Ishikawa (cell line): ENCODE measurements around the gene PDCD1LG2.

Experiments
- CEBPB ChIP-seq: IDR thresholded peaks from 2 replicates; pipeline ENCODE4 v1.6.1; 2012
- CREB1 ChIP-seq: IDR thresholded peaks from 2 replicates; pipeline ENCODE4 v1.6.1; 2012; ENCODE audit warnings: low read depth
- EGR1 ChIP-seq: IDR thresholded peaks from 2 replicates; pipeline ENCODE4 v1.6.1; 2012
- EP300 ChIP-seq: IDR thresholded peaks from 2 replicates; pipeline ENCODE4 v1.6.1; 2012; ENCODE audit warnings: borderline replicate concordance
- FOXM1 ChIP-seq: IDR thresholded peaks from 2 replicates; pipeline ENCODE4 v1.6.1; 2012; ENCODE audit warnings: low read depth, borderline replicate concordance
- MAX ChIP-seq: IDR thresholded peaks from 2 replicates; pipeline ENCODE4 v1.6.1; 2012
- NFIC ChIP-seq: IDR thresholded peaks from 2 replicates; pipeline ENCODE4 v1.6.1; 2012
- RAD21 ChIP-seq: IDR thresholded peaks from 2 replicates; pipeline ENCODE4 v1.6.1; 2012; ENCODE audit warnings: low read depth
- TAF1 ChIP-seq: IDR thresholded peaks from 2 replicates; pipeline ENCODE4 v1.6.1; 2012; ENCODE audit warnings: low read depth, mild to moderate bottlenecking
- TCF12 ChIP-seq: IDR thresholded peaks from 2 replicates; pipeline ENCODE4 v1.6.1; 2012; ENCODE audit warnings: low read depth
- TEAD4 ChIP-seq: IDR thresholded peaks from 2 replicates; pipeline ENCODE4 v1.6.1; 2012
- YY1 ChIP-seq: IDR thresholded peaks from 2 replicates; pipeline ENCODE4 v1.6.1; 2012; ENCODE audit warnings: low read depth
- ZBTB7A ChIP-seq: IDR thresholded peaks from 2 replicates; pipeline ENCODE4 v1.6.1; 2012; ENCODE audit warnings: low read depth
- TF ChIP-seq, protein P1 (sequence below): IDR thresholded peaks from 2 replicates; pipeline ENCODE4 v1.6.1; 2012; ENCODE audit warnings: low read depth, mild to moderate bottlenecking
- TF ChIP-seq, protein P2 (sequence below): IDR thresholded peaks from 2 replicates; pipeline ENCODE4 v1.6.1; 2012

Gene PDCD1LG2

DNA sequence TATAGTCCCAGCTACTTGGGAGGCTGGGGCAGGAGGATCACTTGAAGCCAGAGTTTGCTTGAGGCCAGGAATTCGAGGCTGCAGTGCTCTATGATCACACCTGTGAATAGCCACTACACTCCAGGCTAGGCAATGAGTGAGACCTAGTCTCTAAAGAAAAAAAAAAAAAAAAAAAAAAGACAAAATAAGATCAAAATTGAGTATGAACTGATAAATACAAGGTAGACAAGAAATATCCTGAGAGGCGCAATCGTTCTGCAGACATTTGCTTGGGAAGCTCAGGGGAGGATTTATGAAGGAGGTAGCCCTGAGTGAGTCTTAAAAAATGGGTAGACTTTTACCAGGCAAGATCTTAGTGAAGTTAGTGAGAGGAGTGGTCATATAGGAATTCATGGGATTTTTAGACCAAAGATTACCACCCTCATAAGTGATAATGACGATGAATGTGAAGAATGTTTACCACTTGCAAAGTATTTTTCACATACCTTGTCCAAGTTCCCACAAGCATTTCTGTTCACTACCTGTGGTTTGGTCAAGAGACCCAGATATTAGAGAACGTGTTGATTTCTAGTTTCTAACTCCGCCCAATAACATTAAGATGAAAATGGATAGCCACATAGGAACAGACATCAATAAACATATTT is 4.4 kb downstream of the PDCD1LG2 start:
- TF ChIP-seq FOXM1 (no peak), NFIC (no peak), TEAD4 (no peak), ZBTB7A (no peak)
- TF ChIP-seq, protein P1, sequence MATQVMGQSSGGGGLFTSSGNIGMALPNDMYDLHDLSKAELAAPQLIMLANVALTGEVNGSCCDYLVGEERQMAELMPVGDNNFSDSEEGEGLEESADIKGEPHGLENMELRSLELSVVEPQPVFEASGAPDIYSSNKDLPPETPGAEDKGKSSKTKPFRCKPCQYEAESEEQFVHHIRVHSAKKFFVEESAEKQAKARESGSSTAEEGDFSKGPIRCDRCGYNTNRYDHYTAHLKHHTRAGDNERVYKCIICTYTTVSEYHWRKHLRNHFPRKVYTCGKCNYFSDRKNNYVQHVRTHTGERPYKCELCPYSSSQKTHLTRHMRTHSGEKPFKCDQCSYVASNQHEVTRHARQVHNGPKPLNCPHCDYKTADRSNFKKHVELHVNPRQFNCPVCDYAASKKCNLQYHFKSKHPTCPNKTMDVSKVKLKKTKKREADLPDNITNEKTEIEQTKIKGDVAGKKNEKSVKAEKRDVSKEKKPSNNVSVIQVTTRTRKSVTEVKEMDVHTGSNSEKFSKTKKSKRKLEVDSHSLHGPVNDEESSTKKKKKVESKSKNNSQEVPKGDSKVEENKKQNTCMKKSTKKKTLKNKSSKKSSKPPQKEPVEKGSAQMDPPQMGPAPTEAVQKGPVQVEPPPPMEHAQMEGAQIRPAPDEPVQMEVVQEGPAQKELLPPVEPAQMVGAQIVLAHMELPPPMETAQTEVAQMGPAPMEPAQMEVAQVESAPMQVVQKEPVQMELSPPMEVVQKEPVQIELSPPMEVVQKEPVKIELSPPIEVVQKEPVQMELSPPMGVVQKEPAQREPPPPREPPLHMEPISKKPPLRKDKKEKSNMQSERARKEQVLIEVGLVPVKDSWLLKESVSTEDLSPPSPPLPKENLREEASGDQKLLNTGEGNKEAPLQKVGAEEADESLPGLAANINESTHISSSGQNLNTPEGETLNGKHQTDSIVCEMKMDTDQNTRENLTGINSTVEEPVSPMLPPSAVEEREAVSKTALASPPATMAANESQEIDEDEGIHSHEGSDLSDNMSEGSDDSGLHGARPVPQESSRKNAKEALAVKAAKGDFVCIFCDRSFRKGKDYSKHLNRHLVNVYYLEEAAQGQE: no peak

GRCh38 chr9:5515261-5515650 is 4.9 kb downstream of the PDCD1LG2 start:
- TF ChIP-seq CREB1: no peak
- no peak for TF ChIP-seq MAX
- no peak for TF ChIP-seq ZBTB7A
- no peak for TF ChIP-seq YY1
- TF ChIP-seq, protein P1: no peak
- no peak for TF ChIP-seq EP300
- TF ChIP-seq NFIC: no peak
- TF ChIP-seq RAD21: no peak
- no peak for TF ChIP-seq TEAD4
- no peak for TF ChIP-seq TCF12
- no peak for TF ChIP-seq EGR1
- TF ChIP-seq FOXM1: no peak
- TF ChIP-seq CEBPB: no peak
- no peak for TF ChIP-seq TAF1
- TF ChIP-seq, protein P2, sequence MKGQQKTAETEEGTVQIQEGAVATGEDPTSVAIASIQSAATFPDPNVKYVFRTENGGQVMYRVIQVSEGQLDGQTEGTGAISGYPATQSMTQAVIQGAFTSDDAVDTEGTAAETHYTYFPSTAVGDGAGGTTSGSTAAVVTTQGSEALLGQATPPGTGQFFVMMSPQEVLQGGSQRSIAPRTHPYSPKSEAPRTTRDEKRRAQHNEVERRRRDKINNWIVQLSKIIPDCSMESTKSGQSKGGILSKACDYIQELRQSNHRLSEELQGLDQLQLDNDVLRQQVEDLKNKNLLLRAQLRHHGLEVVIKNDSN: no peak

GRCh38 chr9:5516453-5517220 is 6.3 kb downstream of the PDCD1LG2 start:
- TF ChIP-seq, protein P2: no peak
- TF ChIP-seq EGR1 (no peak), TCF12 (no peak), ZBTB7A (no peak), EP300 (no peak), CREB1 (no peak), TAF1 (no peak), RAD21 (no peak), TEAD4 (no peak), CEBPB (no peak), MAX (no peak), YY1 (no peak), NFIC (no peak), FOXM1 (no peak)
- TF ChIP-seq, protein P1: no peak

DNA sequence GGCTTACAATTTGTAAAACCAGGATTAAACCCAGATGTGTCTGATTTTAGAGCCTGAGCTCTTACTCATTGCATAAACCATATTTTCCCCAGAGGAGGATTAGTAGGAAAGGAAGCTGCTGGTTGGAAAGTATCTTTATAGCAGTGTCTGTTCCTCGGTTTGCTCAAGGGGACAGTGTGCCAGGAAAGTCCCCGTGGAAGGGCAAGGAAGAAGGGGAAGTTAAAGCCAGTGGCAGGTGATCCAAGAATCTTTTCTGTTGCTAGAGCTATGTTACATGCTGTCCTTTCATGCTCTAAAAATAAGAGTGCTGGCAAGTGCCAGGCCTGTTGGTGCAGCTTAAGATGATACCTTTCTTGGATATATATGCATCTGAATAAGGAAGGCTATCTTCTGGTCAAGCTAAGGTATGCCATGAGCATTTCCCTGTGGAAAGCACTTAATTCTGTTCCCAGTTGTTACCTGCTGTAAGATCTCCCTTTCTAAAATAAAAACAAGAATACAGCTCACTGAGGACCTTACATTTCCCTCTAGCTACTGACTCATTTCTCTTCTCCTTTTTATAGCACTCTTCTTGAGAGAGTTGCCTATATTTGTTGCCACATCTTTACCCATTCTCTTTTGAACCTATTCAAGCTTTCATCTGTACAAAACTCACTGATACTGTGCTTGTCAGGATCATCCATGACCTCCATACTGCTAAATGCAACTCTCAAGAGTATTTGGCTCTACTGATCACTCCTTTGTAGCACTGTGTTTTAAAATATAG is 8.0 kb downstream of the PDCD1LG2 start:
- TF ChIP-seq, protein P1: no peak
- TF ChIP-seq NFIC: no peak
- TF ChIP-seq ZBTB7A: no peak
- TF ChIP-seq RAD21: no peak
- no peak for TF ChIP-seq YY1
- TF ChIP-seq FOXM1: no peak
- no peak for TF ChIP-seq TCF12
- no peak for TF ChIP-seq TEAD4
